HEK293 (cell line): Measurements from ENCODE around the gene MARCO.
A peak's percentile ranks its signal among the peaks of the same experiment; 100 is the strongest.

Experiments used
- CTCF ChIA-PET: fragments of 350-600 bp; formaldehyde crosslinking; extraction: SDS; loops from one replicate; lab custom pipeline; 2021; ENCODE audit warnings: antibody characterized with exemption; lab: Yijun Ruan, JAX
- POLR2A ChIA-PET: fragments of 300-600 bp; formaldehyde crosslinking; extraction: SDS; loops from one replicate; lab custom pipeline; 2020; ENCODE audit warnings: antibody characterized with exemption, inconsistent platforms; lab: Yijun Ruan, JAX
- H3K27ac ChIP-seq: fragments of 200-500 bp; sonication (Bioruptor generic); 2 replicates; pipeline ENCODE4 v1.5.1; 2014; ENCODE audit warnings: low read depth, low read length, control low read depth, inconsistent platforms; ENCODE audit errors: extremely low read depth
- H3K36me3 ChIP-seq, 2 experiments: fragments of 200-500 bp in 1 of 2; sonication (Bioruptor generic) in 1 of 2; 1 replicate in 1 of 2; 2 replicates in 1 of 2; pipeline ENCODE4 v1.5.1; 2014 to 2017; ENCODE audit warnings: inconsistent platforms in 2 of 2, low read length in 2 of 2; ENCODE audit not compliant: control insufficient read depth in 2 of 2, insufficient read depth in 1 of 2
- H3K4me1 ChIP-seq: fragments of 200-500 bp; sonication (Bioruptor generic); 2 replicates; pipeline ENCODE4 v1.5.1; 2014; ENCODE audit warnings: mild to moderate bottlenecking, low read length, inconsistent platforms; ENCODE audit not compliant: control insufficient read depth, insufficient read depth
- H3K4me3 ChIP-seq: 2 replicates; pipeline ENCODE4 v1.5.1; 2011; ENCODE audit warnings: low read depth, mild to moderate bottlenecking, control low read depth, low read length, moderate library complexity
- H3K9me3 ChIP-seq: fragments of 200-500 bp; sonication (Bioruptor generic); 2 replicates; pipeline ENCODE4 v1.5.1; 2014; ENCODE audit warnings: low read depth, low read length, inconsistent platforms; ENCODE audit not compliant: control insufficient read depth, insufficient read depth
- BCL6B ChIP-seq: fragments of 450-650 bp; formaldehyde crosslinking; IDR thresholded peaks from 2 replicates; pipeline ENCODE4 v1.5.1; 2017; ENCODE audit warnings: missing biosample characterization, missing genetic modification characterization
- ELK4 ChIP-seq: IDR thresholded peaks from 2 replicates; pipeline ENCODE4 v1.6.1; 2011; ENCODE audit warnings: mild to moderate bottlenecking, low read depth, low read length, borderline replicate concordance
- GFI1B ChIP-seq: fragments of 450-650 bp; formaldehyde crosslinking; IDR thresholded peaks from 2 replicates; pipeline ENCODE4 v1.5.1; 2016; ENCODE audit warnings: missing biosample characterization, missing genetic modification characterization
- HOXD13 ChIP-seq: sonication (generic); formaldehyde crosslinking; IDR thresholded peaks from 2 replicates; pipeline ENCODE4 v1.8.0; 2022; ENCODE audit warnings: missing genetic modification reagents, borderline replicate concordance
- MYNN ChIP-seq: fragments of 450-650 bp; formaldehyde crosslinking; IDR thresholded peaks from 2 replicates; pipeline ENCODE4 v1.5.1; 2016; ENCODE audit warnings: missing biosample characterization, missing genetic modification characterization, borderline replicate concordance
- SALL2 ChIP-seq: fragments of 450-650 bp; formaldehyde crosslinking; IDR thresholded peaks from 2 replicates; pipeline ENCODE4 v1.5.0; 2017; ENCODE audit warnings: missing biosample characterization, mild to moderate bottlenecking, missing genetic modification characterization, borderline replicate concordance
- SCRT2 ChIP-seq: fragments of 450-650 bp; formaldehyde crosslinking; IDR thresholded peaks from 2 replicates; pipeline ENCODE4 v1.5.1; 2016; ENCODE audit warnings: missing biosample characterization, missing genetic modification characterization
- SP7 ChIP-seq: fragments of 450-650 bp; formaldehyde crosslinking; IDR thresholded peaks from 2 replicates; pipeline ENCODE4 v1.5.1; 2016; ENCODE audit warnings: missing biosample characterization, missing genetic modification characterization
- TCF7L2 ChIP-seq: IDR thresholded peaks from 2 replicates; pipeline ENCODE4 v1.6.1; 2011; ENCODE audit warnings: low read depth, mild to moderate bottlenecking, inconsistent platforms, low read length, moderate library complexity, borderline replicate concordance
- TRIM28 ChIP-seq: IDR thresholded peaks from 2 replicates; pipeline ENCODE4 v1.6.1; 2011; ENCODE audit warnings: low read length, control low read depth, borderline replicate concordance
- ZBTB49 ChIP-seq: fragments of 450-650 bp; formaldehyde crosslinking; IDR thresholded peaks from 2 replicates; pipeline ENCODE4 v1.5.1; 2016; ENCODE audit warnings: missing biosample characterization, missing genetic modification characterization, low read depth
- ZFHX2 ChIP-seq: fragments of 450-650 bp; formaldehyde crosslinking; conservative IDR thresholded peaks from 2 replicates; pipeline ENCODE4 v1.5.1; 2016; ENCODE audit warnings: missing biosample characterization, missing genetic modification characterization
- ZNF112 ChIP-seq: fragments of 450-650 bp; formaldehyde crosslinking; IDR thresholded peaks from 2 replicates; pipeline ENCODE4 v1.5.0; 2017; ENCODE audit warnings: missing biosample characterization, missing genetic modification characterization
- ZNF175 ChIP-seq: fragments of 450-650 bp; formaldehyde crosslinking; IDR thresholded peaks from 2 replicates; pipeline ENCODE4 v1.5.1; 2016; ENCODE audit warnings: missing biosample characterization, missing genetic modification characterization
- ZNF221 ChIP-seq: fragments of 450-650 bp; formaldehyde crosslinking; IDR thresholded peaks from 2 replicates; pipeline ENCODE4 v1.5.1; 2017; ENCODE audit warnings: missing biosample characterization, missing genetic modification characterization, borderline replicate concordance
- ZNF223 ChIP-seq: fragments of 450-650 bp; formaldehyde crosslinking; IDR thresholded peaks from 2 replicates; pipeline ENCODE4 v1.5.1; 2016; ENCODE audit warnings: missing biosample characterization, missing genetic modification characterization
- ZNF274 ChIP-seq, 2 experiments: fragments of 200-500 bp in 1 of 2; fragments of 450-650 bp in 1 of 2; sonication (Bioruptor generic) in 1 of 2; formaldehyde crosslinking in 1 of 2; IDR thresholded peaks; 2 replicates each; pipeline versions ENCODE4 v1.5.1 to v1.6.1; 2014 to 2016; ENCODE audit warnings: borderline replicate concordance in 1 of 2, inconsistent platforms in 1 of 2, low read length in 1 of 2, missing biosample characterization in 1 of 2, missing genetic modification characterization in 1 of 2
- ZNF280C ChIP-seq: fragments of 450-650 bp; formaldehyde crosslinking; IDR thresholded peaks from 2 replicates; pipeline ENCODE4 v1.5.1; 2016; ENCODE audit warnings: missing biosample characterization, missing genetic modification characterization
- ZNF416 ChIP-seq: fragments of 450-650 bp; formaldehyde crosslinking; IDR thresholded peaks from 2 replicates; pipeline ENCODE4 v1.5.1; 2016; ENCODE audit warnings: missing biosample characterization, missing genetic modification characterization
- ZNF433 ChIP-seq: fragments of 450-650 bp; formaldehyde crosslinking; IDR thresholded peaks from 2 replicates; pipeline ENCODE4 v1.5.1; 2016; ENCODE audit warnings: missing biosample characterization, missing genetic modification characterization, low read depth
- ZNF555 ChIP-seq: fragments of 450-650 bp; formaldehyde crosslinking; conservative IDR thresholded peaks from 2 replicates; pipeline ENCODE4 v1.5.1; 2017; ENCODE audit warnings: missing biosample characterization, mild to moderate bottlenecking, missing genetic modification characterization, inconsistent platforms
- ZNF580 ChIP-seq: fragments of 450-650 bp; formaldehyde crosslinking; IDR thresholded peaks from 2 replicates; pipeline ENCODE4 v1.5.1; 2016; ENCODE audit warnings: missing biosample characterization, missing genetic modification characterization
- ZNF626 ChIP-seq: fragments of 450-650 bp; sonication (Bioruptor Pico); formaldehyde crosslinking; IDR thresholded peaks from 2 replicates; pipeline ENCODE4 v1.5.1; 2018; ENCODE audit warnings: missing biosample characterization, missing genetic modification characterization, inconsistent platforms
- ZNF701 ChIP-seq: fragments of 450-650 bp; formaldehyde crosslinking; IDR thresholded peaks from 2 replicates; pipeline ENCODE4 v1.5.1; 2016; ENCODE audit warnings: missing biosample characterization, missing genetic modification characterization

Gene MARCO

GRCh38 chr2:118974103-118974993 lies 32.4 kb downstream of the MARCO start:
- Histone ChIP-seq H3K9me3 (no peaks in the 10 kb centered on the region), H3K27ac (no peak overlapping the region), H3K36me3 (no peaks in the 10 kb centered on the region), H3K4me1 (no peaks in the 10 kb centered on the region), H3K4me3 (no peak overlapping the region)
- ChIA-PET POLR2A (no interaction called here), CTCF (no interaction called here)
- TF ChIP-seq SCRT2 (tag by site-specific recombination) (peak; percentile 42; the same call in 1 of the 2 replicates), HOXD13 (CRISPR knock-in tag) (no peak)

- Histone ChIP-seq H3K4me1 (no peaks in the 10 kb centered on the region), H3K36me3 (no peaks in the 10 kb centered on the region), H3K27ac (no peak overlapping the region), H3K9me3 (no peaks in the 10 kb centered on the region), H3K4me3 (no peak overlapping the region)
- CTCF ChIA-PET: no interaction called here
- POLR2A ChIA-PET: no interaction called here
- TF ChIP-seq ZNF274 (IDR thresholded peaks at IDR 0.05; ENCODE audit: low read length) (no peak), ZNF274 (tag by site-specific recombination; IDR thresholded peaks at IDR 0.05; ENCODE audit: borderline replicate concordance) (no peak), ZNF580 (tag by site-specific recombination) (no peak), ZNF416 (tag by site-specific recombination) (no peak), ZNF626 (tag by site-specific recombination) (no peak), ZNF701 (tag by site-specific recombination) (no peak), SALL2 (tag by site-specific recombination) (no peak), TCF7L2 (no peak), BCL6B (tag by site-specific recombination) (no peak), ZNF221 (tag by site-specific recombination) (no peak), ZNF280C (tag by site-specific recombination) (no peak), ZNF433 (tag by site-specific recombination) (no peak), GFI1B (no peak), ZNF175 (tag by site-specific recombination) (no peak), MYNN (tag by site-specific recombination) (no peak), ZNF223 (no peak)
Observed at GRCh38 chr2:118975133-118975532, 33.1 kb downstream of the MARCO start.

GRCh38 chr2:118978064-118978463 lies 36.1 kb downstream of the MARCO start:
- no peak overlapping the region for H3K27ac ChIP-seq
- POLR2A ChIA-PET: no interaction called here
- H3K36me3 ChIP-seq: no peaks in the 10 kb centered on the region
- CTCF ChIA-PET: no interaction called here
- no peaks in the 10 kb centered on the region for H3K9me3 ChIP-seq
- H3K4me3 ChIP-seq: no peak overlapping the region
- no peaks in the 10 kb centered on the region for H3K4me1 ChIP-seq
- TF ChIP-seq ZBTB49 (tag by site-specific recombination): no peak
- no peak for TF ChIP-seq ZFHX2 (tag by site-specific recombination)
- no peak for TF ChIP-seq SP7
- no peak for TF ChIP-seq ZNF555
- TF ChIP-seq ELK4: no peak
- TF ChIP-seq ZNF112: no peak
- no peak for TF ChIP-seq TRIM28
